Ovary (tissue), 3 donors: Measurements from ENCODE around the gene SRM.

Source experiments
- CTCF ChIP-seq, 3 donors: fragments of 450-650 bp in 2 of 3; fragments of 200-600 bp in 1 of 3; IDR thresholded peaks; one replicate each; pipeline versions ENCODE4 v1.5.1 to v1.8.0; 2016 to 2022; ENCODE audit warnings: antibody characterized with exemption in 3 of 3, mild to moderate bottlenecking in 1 of 3
- EP300 ChIP-seq: sonication (generic); formaldehyde crosslinking; IDR thresholded peaks from one replicate; pipeline ENCODE4 v1.6.1; 2017; ENCODE audit warnings: antibody characterized with exemption
- POLR2A ChIP-seq: fragments of 450-650 bp; IDR thresholded peaks from one replicate; pipeline ENCODE4 v1.6.1; 2017; ENCODE audit warnings: antibody characterized with exemption, mild to moderate bottlenecking, moderate library complexity
- donor health status: DM: no; HTN: no; CAD: no.

GRCh38 chr1:11058026-11058425 is 1.8 kb downstream of the SRM start:
- TF ChIP-seq CTCF (IDR thresholded peaks at IDR 0.05) (no peak), POLR2A (no peak), EP300 (no peak)
